Keratinocyte (primary cell): ENCODE results near the gene PTPRN2. TPM values are rescaled to one million over a fixed set of nuclear protein-coding genes. Genes with fewer than 3 reads are reported as not detected.
"Not testable (repeated sequence)": the region's sequence is repeated elsewhere in the genome, so short reads cannot be mapped to it uniquely, and the experiment has no call there.

Source experiments
- DNase-seq: peaks from one replicate; pipeline ENCODE4 v3.0.0-alpha.2; 2011; ENCODE audit warnings: low read depth, missing footprints, low spot score
- FAIRE-seq: peaks from 2 replicates; lab custom pipeline; 2011; peaks lifted over from hg19 to GRCh38; lab: Jason Lieb, UNC
- H2AFZ ChIP-seq: 2 replicates; pipeline ENCODE4 v1.6.0; 2012; ENCODE audit warnings: low read length, control low read depth, inconsistent platforms; ENCODE audit not compliant: control insufficient read depth
- H3K27ac ChIP-seq: 2 replicates; pipeline ENCODE4 v1.5.1; 2011; ENCODE audit warnings: low read length; ENCODE audit not compliant: control insufficient read depth, insufficient read depth
- H3K27me3 ChIP-seq: 3 replicates; pipeline ENCODE4 v1.6.0; 2011; ENCODE audit warnings: low read length; ENCODE audit not compliant: control insufficient read depth, insufficient read depth; ENCODE audit errors: extremely low read depth
- H3K36me3 ChIP-seq, 2 experiments: 2 replicates in 1 of 2; 3 replicates in 1 of 2; pipeline ENCODE4 v1.5.1; 2011; ENCODE audit warnings: low read length in 2 of 2, mild to moderate bottlenecking in 1 of 2; ENCODE audit not compliant: control insufficient read depth in 2 of 2, insufficient read depth in 2 of 2; ENCODE audit errors: extremely low read depth in 1 of 2
- H3K4me1 ChIP-seq: 3 replicates; pipeline ENCODE4 v1.5.1; 2011; ENCODE audit warnings: low read length; ENCODE audit not compliant: control insufficient read depth, insufficient read depth; ENCODE audit errors: extremely low read depth
- H3K4me2 ChIP-seq: 3 replicates; pipeline ENCODE4 v1.6.0; 2011; ENCODE audit warnings: low read depth, low read length; ENCODE audit not compliant: control insufficient read depth, insufficient read depth; ENCODE audit errors: extremely low read depth
- H3K4me3 ChIP-seq, 3 experiments: fragments of 200-600 bp in 1 of 3; sonication (generic) in 1 of 3; 2 replicates in 2 of 3; 3 replicates in 1 of 3; pipeline ENCODE4 v1.5.1; 2011 to 2016; ENCODE audit warnings: low read length in 3 of 3, mild to moderate bottlenecking in 3 of 3, control low read depth in 2 of 3, inconsistent platforms in 1 of 3, low read depth in 1 of 3, mixed read lengths in 1 of 3, mixed run types in 1 of 3, moderate library complexity in 1 of 3; ENCODE audit not compliant: control insufficient read depth in 2 of 3, insufficient read depth in 2 of 3; ENCODE audit errors: extremely low read depth in 1 of 3
- H3K79me2 ChIP-seq: 2 replicates; pipeline ENCODE4 v1.6.0; 2012; ENCODE audit warnings: low read length; ENCODE audit not compliant: control insufficient read depth, insufficient read depth
- H3K9ac ChIP-seq: 3 replicates; pipeline ENCODE4 v1.6.0; 2011; ENCODE audit warnings: low read length; ENCODE audit not compliant: control insufficient read depth, insufficient read depth; ENCODE audit errors: extremely low read depth
- H3K9me1 ChIP-seq: 3 replicates; pipeline ENCODE4 v1.6.0; 2011; ENCODE audit warnings: low read length; ENCODE audit not compliant: control insufficient read depth, insufficient read depth; ENCODE audit errors: extremely low read depth
- H3K9me3 ChIP-seq: 2 replicates; pipeline ENCODE4 v1.5.1; 2012; ENCODE audit warnings: low read depth, low read length; ENCODE audit not compliant: control insufficient read depth
- H4K20me1 ChIP-seq: 3 replicates; pipeline ENCODE4 v1.6.0; 2011; ENCODE audit warnings: low read length; ENCODE audit not compliant: control insufficient read depth, insufficient read depth; ENCODE audit errors: extremely low read depth
- EZH2 ChIP-seq: IDR thresholded peaks from one replicate; pipeline ENCODE4 v1.6.1; 2012; ENCODE audit warnings: inconsistent platforms, mild to moderate bottlenecking, low read length, moderate library complexity
- dilution Hi-C: fragments of 300-500 bp; cut with MboI; formaldehyde crosslinking; loops from one replicate; pipeline ENCODE4 v1.7.0; 2020; ENCODE audit warnings: low sequenced_read_pairs; ENCODE audit not compliant: extremely low pct_ligation_motif_present
- polyA plus RNA-seq, 5 experiments: library from polyadenylated mRNA; depleted of rRNA in 3 of 5; stranded (reverse) in 3 of 5; stranded (forward) in 1 of 5; unstranded in 1 of 5; fragments of >200 nt; gene quantifications; 1 replicate in 1 of 5; 2 replicates in 3 of 5; 3 replicates in 1 of 5; pipeline versions ENCODE4 v1.2.1 to v1.2.3, GENCODE V29; 2011 to 2012; ENCODE audit warnings: missing spikeins in 2 of 5, low read depth in 1 of 5, low replicate concordance in 1 of 5
- TF ChIP-seq, protein P1 (sequence below), 3 experiments: IDR thresholded peaks in 1 of 3; conservative IDR thresholded peaks in 1 of 3; optimal IDR thresholded peaks in 1 of 3; 2 replicates in 2 of 3; 3 replicates in 1 of 3; pipeline versions ENCODE3 to v1.5.1; 2011; ENCODE audit warnings: low read length in 3 of 3, mild to moderate bottlenecking in 3 of 3, moderate library complexity in 2 of 3, control low read depth in 1 of 3, inconsistent platforms in 1 of 3; ENCODE audit not compliant: insufficient read depth in 2 of 3; ENCODE audit errors: extremely low read depth in 1 of 3

Gene PTPRN2
- polyA plus RNA-seq, 1 donor (not counting 4 experiments of a cell fraction or from before 2014, with no cell fraction given): not detected

DNA sequence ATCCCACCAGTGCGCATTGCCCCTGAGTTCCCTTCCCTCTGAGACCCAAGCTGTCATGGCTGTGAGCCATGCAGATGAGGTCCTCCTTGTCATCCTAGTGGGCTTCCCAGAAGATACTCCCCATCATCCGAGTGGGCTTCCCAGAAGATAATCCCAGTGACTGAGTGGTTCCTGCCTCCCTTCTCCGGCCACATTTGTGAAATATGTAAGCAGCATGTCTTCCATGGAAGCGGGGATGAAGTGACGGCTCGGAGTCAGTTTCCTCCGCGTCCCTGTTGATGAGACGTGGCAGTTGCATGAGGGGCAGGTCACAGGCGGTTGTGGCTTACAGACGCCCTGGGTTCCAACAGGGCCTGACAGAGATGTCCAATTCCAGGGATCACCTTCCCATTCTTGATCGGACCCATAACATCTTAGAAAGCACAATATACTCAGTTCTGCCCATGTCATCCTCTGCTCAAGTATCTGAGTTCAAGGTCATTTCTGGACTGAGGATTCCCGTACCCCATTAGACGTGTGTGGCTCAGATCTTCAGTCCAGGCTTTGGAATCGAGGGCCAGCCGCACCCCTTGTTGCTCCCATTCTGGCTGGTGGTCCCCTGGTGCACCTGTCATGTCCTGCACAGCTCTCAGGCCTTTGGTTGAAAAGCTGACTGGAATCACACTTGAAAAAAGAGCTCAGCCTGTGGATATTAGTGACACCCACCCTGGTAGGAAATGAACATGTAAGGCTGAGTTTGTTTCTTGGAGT is 166.9 kb downstream of the PTPRN2 start:
- Histone ChIP-seq H3K9ac (no peak overlapping the region), H3K27ac (no peak overlapping the region), H3K36me3 (no peaks in the 10 kb centered on the region), H3K79me2 (no peaks in the 10 kb centered on the region), H2AFZ (no peak overlapping the region), H4K20me1 (no peaks in the 10 kb centered on the region), H3K4me2 (no peak overlapping the region), H3K4me1 (no peaks in the 10 kb centered on the region), H3K9me3 (peaks cover 18% of the 10 kb centered on the region), H3K27me3 (no peaks in the 10 kb centered on the region), H3K4me3 (no peak overlapping the region), H3K9me1 (no peaks in the 10 kb centered on the region)
- TF ChIP-seq, protein P1, sequence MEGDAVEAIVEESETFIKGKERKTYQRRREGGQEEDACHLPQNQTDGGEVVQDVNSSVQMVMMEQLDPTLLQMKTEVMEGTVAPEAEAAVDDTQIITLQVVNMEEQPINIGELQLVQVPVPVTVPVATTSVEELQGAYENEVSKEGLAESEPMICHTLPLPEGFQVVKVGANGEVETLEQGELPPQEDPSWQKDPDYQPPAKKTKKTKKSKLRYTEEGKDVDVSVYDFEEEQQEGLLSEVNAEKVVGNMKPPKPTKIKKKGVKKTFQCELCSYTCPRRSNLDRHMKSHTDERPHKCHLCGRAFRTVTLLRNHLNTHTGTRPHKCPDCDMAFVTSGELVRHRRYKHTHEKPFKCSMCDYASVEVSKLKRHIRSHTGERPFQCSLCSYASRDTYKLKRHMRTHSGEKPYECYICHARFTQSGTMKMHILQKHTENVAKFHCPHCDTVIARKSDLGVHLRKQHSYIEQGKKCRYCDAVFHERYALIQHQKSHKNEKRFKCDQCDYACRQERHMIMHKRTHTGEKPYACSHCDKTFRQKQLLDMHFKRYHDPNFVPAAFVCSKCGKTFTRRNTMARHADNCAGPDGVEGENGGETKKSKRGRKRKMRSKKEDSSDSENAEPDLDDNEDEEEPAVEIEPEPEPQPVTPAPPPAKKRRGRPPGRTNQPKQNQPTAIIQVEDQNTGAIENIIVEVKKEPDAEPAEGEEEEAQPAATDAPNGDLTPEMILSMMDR (optimal IDR thresholded peaks at IDR 0.05 in 1 of 3, IDR thresholded peaks at IDR 0.05 in 1 of 3, conservative IDR thresholded peaks at IDR 0.05 in 1 of 3; ENCODE audit: extremely low read depth in 1 of 3, insufficient read depth in 2 of 3, low read length in 3 of 3): no peak
- no peak for TF ChIP-seq EZH2
- dilution Hi-C loops: no loop called here
- no peak for FAIRE-seq
- DNase-seq: no peak

DNA sequence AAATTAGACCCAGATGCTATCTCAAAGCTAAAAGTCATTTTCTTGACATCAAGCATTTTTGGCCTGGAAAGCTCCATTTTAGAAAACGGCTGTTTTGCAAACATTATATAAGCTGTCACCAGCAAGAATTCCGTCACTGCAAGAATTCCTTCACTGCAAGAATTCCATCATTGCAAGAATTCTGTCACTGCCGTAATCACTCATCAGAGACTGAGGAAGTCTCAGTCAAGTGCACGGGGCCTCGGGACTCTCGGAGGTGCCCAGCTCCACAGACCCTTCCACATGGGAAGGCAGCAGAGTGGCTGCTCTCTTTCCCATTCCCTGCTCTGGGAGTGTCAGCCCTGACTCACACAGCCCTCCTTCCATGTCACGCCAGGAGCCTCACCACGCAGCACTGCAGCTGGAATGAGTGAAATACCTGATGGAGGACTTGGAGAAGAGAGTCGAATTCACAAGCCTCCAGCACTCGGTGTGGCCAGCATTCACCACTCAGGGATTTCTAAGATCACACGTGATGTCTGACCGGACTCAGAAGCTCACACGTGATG is 168.3 kb downstream of the PTPRN2 start:
- no peak overlapping the region for H2AFZ ChIP-seq
- H3K9me3 ChIP-seq: peaks cover 15% of the 10 kb centered on the region
- H3K27ac ChIP-seq: no peak overlapping the region
- no peak for DNase-seq
- H3K27me3 ChIP-seq: no peaks in the 10 kb centered on the region
- H3K36me3 ChIP-seq: no peaks in the 10 kb centered on the region
- H3K9ac ChIP-seq: no peak overlapping the region
- no peaks in the 10 kb centered on the region for H3K9me1 ChIP-seq
- no peaks in the 10 kb centered on the region for H3K79me2 ChIP-seq
- dilution Hi-C loops: no loop called here
- no peak for FAIRE-seq
- no peak overlapping the region for H3K4me2 ChIP-seq
- no peaks in the 10 kb centered on the region for H3K4me1 ChIP-seq
- TF ChIP-seq, protein P1 (optimal IDR thresholded peaks at IDR 0.05 in 1 of 3, IDR thresholded peaks at IDR 0.05 in 1 of 3, conservative IDR thresholded peaks at IDR 0.05 in 1 of 3; ENCODE audit: extremely low read depth in 1 of 3, insufficient read depth in 2 of 3, low read length in 3 of 3): no peak
- no peak for TF ChIP-seq EZH2
- H3K4me3 ChIP-seq: no peak overlapping the region
- no peaks in the 10 kb centered on the region for H4K20me1 ChIP-seq

DNA sequence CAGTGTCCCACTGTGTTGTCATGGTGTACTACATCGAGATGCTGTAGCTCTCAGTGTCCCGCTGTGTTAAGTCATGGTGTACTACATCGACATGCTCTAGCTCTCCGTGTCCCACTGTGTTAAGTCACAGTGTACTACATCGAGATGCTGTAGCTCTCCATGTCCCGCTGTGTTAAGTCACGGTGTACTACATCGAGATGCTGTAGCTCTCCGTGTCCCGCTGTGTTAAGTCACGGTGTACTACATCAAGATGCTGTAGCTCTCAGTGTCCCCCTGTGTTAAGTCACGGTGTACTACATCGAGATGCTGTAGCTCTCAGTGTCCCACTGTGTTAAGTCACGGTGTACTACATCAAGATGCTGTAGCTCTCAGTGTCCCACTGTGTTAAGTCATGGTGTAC is 169.2 kb downstream of the PTPRN2 start:
- H3K27me3 ChIP-seq, H3K79me2 ChIP-seq, H2AFZ ChIP-seq, dilution Hi-C loops, H3K4me2 ChIP-seq, H3K36me3 ChIP-seq, H3K9me1 ChIP-seq, H3K27ac ChIP-seq, H4K20me1 ChIP-seq, H3K4me3 ChIP-seq, FAIRE-seq, H3K9ac ChIP-seq, DNase-seq, H3K4me1 ChIP-seq: not testable (repeated sequence)
- H3K9me3 ChIP-seq: peaks cover 14% of the 10 kb centered on the region
